Hepatocyte (in vitro differentiated cells): ENCODE results near the gene KMT5B. TPM values are rescaled to one million over a fixed set of nuclear protein-coding genes. Genes with fewer than 3 reads are reported as not detected.

Experiments
- DNase-seq: peaks from one replicate; pipeline ENCODE4 v3.0.0-alpha.2; 2016; ENCODE audit warnings: low spot score
- H2AFZ ChIP-seq: fragments of 200-600 bp; sonication (generic); 2 replicates; pipeline ENCODE4 v1.6.0; 2016; ENCODE audit warnings: antibody characterized with exemption, mild to moderate bottlenecking
- H3K27ac ChIP-seq: fragments of 200-600 bp; sonication (generic); 2 replicates; pipeline ENCODE4 v1.5.1; 2016; ENCODE audit warnings: mild to moderate bottlenecking
- H3K27me3 ChIP-seq: fragments of 200-600 bp; sonication (generic); 2 replicates; pipeline ENCODE4 v1.6.1; 2016
- H3K36me3 ChIP-seq: fragments of 200-600 bp; sonication (generic); replicated peaks from 2 replicates; pipeline ENCODE4 v1.5.1; 2016; ENCODE audit warnings: low read depth; ENCODE audit not compliant: insufficient read depth
- H3K4me1 ChIP-seq: fragments of 200-600 bp; sonication (generic); 2 replicates; pipeline ENCODE4 v1.5.1; 2016; ENCODE audit warnings: mild to moderate bottlenecking, moderate library complexity; ENCODE audit not compliant: insufficient read depth
- H3K4me2 ChIP-seq: fragments of 200-600 bp; sonication (generic); 2 replicates; pipeline ENCODE4 v1.6.0; 2016
- H3K4me3 ChIP-seq: fragments of 200-600 bp; sonication (generic); 2 replicates; pipeline ENCODE4 v1.5.1; 2016; ENCODE audit warnings: mild to moderate bottlenecking
- H3K79me2 ChIP-seq: fragments of 200-600 bp; sonication (generic); 2 replicates; pipeline ENCODE4 v1.6.0; 2017; ENCODE audit warnings: mild to moderate bottlenecking
- H3K9me2 ChIP-seq: fragments of 200-600 bp; sonication (generic); replicated peaks from 2 replicates; pipeline ENCODE4 v1.6.0; 2017; ENCODE audit warnings: mild to moderate bottlenecking; ENCODE audit not compliant: insufficient read depth
- H3K9me3 ChIP-seq: fragments of 200-600 bp; sonication (generic); 2 replicates; pipeline ENCODE4 v1.5.1; 2016; ENCODE audit warnings: low read depth, mild to moderate bottlenecking
- H4K20me1 ChIP-seq: fragments of 200-600 bp; sonication (generic); 2 replicates; pipeline ENCODE4 v1.6.0; 2016; ENCODE audit warnings: mild to moderate bottlenecking; ENCODE audit not compliant: insufficient read depth, poor library complexity, severe bottlenecking
- CTCF ChIP-seq: fragments of 200-600 bp; sonication (generic); IDR thresholded peaks from 2 replicates; pipeline ENCODE4 v1.5.1; 2016; ENCODE audit warnings: antibody characterized with exemption, mild to moderate bottlenecking; ENCODE audit not compliant: poor library complexity
- EZH2 ChIP-seq: fragments of 200-600 bp; sonication (generic); IDR thresholded peaks from 2 replicates; pipeline ENCODE4 v1.6.1; 2016; ENCODE audit warnings: antibody characterized with exemption, mild to moderate bottlenecking, borderline replicate concordance
- EZH2phosphoT487 ChIP-seq: fragments of 200-600 bp; sonication (generic); IDR thresholded peaks from one replicate; pipeline ENCODE4 v1.6.1; 2018; ENCODE audit warnings: antibody characterized with exemption, mild to moderate bottlenecking, low read depth, moderate library complexity; ENCODE audit not compliant: unreplicated experiment, severe bottlenecking
- WGBS: methylation state at CpG from one replicate; pipeline ENCODE4 v1.1.6; 2016; ENCODE audit warnings: low lambda C conversion rate; ENCODE audit errors: missing lambda C conversion rate; 5-methylcytosine and 5-hydroxymethylcytosine counted together
- polyA plus RNA-seq: library from polyadenylated mRNA; unstranded; fragments of >200 nt; fragmentation: Nextera tagmentation; extraction: Ambion mirVana; gene quantifications from 2 replicates; pipeline ENCODE4 v1.2.1, GENCODE V29; 2016
- total RNA-seq: library from RNA; depleted of rRNA; stranded (reverse); fragments of >200 nt; gene quantifications from 2 replicates; pipeline ENCODE4 v1.2.3, GENCODE V29; 2014

Gene KMT5B
- total and polyA plus RNA-seq, 2 experiments from 2014 or later, result 29.9 to 36.0 TPM

- Histone ChIP-seq H3K27ac (no peak overlapping the region), H3K79me2 (peaks cover 100% of the 10 kb centered on the region), H3K9me3 (no peaks in the 10 kb centered on the region), H3K4me1 (peaks cover 4% of the 10 kb centered on the region), H4K20me1 (peaks cover 99% of the 10 kb centered on the region), H3K4me3 (no peak overlapping the region), H3K36me3 (no peaks in the 10 kb centered on the region), H3K4me2 (no peak overlapping the region), H3K27me3 (no peaks in the 10 kb centered on the region), H2AFZ (no peak overlapping the region), H3K9me2 (no peaks in the 10 kb centered on the region)
- 90% methylated on average over 5 of the region's 5 CpGs for WGBS
- DNase-seq, result no peak
- TF ChIP-seq EZH2 (no peak), CTCF (no peak), EZH2phosphoT487 (no peak)
These were observed 20.1 kb downstream of the KMT5B start for GRCh38 chr11:68193018-68193417.

GRCh38 chr11:68191661-68192579, 21.2 kb downstream of the KMT5B start:
- DNase-seq, result no peak
- Histone ChIP-seq H3K4me1 (peaks cover 4% of the 10 kb centered on the region), H2AFZ (no peak overlapping the region), H3K4me2 (no peak overlapping the region), H3K27ac (no peak overlapping the region), H4K20me1 (peaks cover 97% of the 10 kb centered on the region), H3K79me2 (peaks cover 99% of the 10 kb centered on the region), H3K27me3 (no peaks in the 10 kb centered on the region), H3K4me3 (no peak overlapping the region), H3K9me3 (no peaks in the 10 kb centered on the region), H3K9me2 (no peaks in the 10 kb centered on the region), H3K36me3 (no peaks in the 10 kb centered on the region)
- WGBS, result 85% methylated on average over 5 of the region's 5 CpGs
- TF ChIP-seq EZH2phosphoT487 (no peak), CTCF (no peak), EZH2 (no peak)

- Histone ChIP-seq H3K27ac (no peak overlapping the region), H3K4me3 (no peak overlapping the region), H3K79me2 (peaks cover 97% of the 10 kb centered on the region), H3K36me3 (no peaks in the 10 kb centered on the region), H3K27me3 (no peaks in the 10 kb centered on the region), H2AFZ (no peak overlapping the region), H3K9me3 (no peaks in the 10 kb centered on the region), H3K4me1 (peaks cover 4% of the 10 kb centered on the region), H3K9me2 (no peaks in the 10 kb centered on the region), H4K20me1 (peaks cover 84% of the 10 kb centered on the region), H3K4me2 (no peak overlapping the region)
- no peak for DNase-seq
- no peak for TF ChIP-seq EZH2
- TF ChIP-seq EZH2phosphoT487, result no peak
- no peak for TF ChIP-seq CTCF
- WGBS, result 94% methylated on average over 3 of the region's 3 CpGs
These were observed 23.2 kb downstream of the KMT5B start for GRCh38 chr11:68189888-68190287.
